PFSK-1 (cell line): Measurements from ENCODE around the gene KRT10.

Source experiments
- SIN3A ChIP-seq: IDR thresholded peaks from 2 replicates; pipeline ENCODE4 v1.6.1; 2012; ENCODE audit warnings: mild to moderate bottlenecking, low read length, moderate library complexity, borderline replicate concordance; ENCODE audit not compliant: insufficient read depth
- TAF1 ChIP-seq: IDR thresholded peaks from 2 replicates; pipeline ENCODE4 v1.6.1; 2012; ENCODE audit warnings: low read length, control low read depth, borderline replicate concordance; ENCODE audit not compliant: insufficient read depth

GRCh38 chr17:40812639-40813038, 9.8 kb downstream of the KRT10 start:
- TF ChIP-seq TAF1 (no peak), SIN3A (no peak)
